GM12891 (cell line): ENCODE results near the gene ACTA2.

Experiments
- POLR2A ChIP-seq: IDR thresholded peaks from 2 replicates; pipeline ENCODE4 v1.6.1; 2011; ENCODE audit warnings: low read depth, low read length, control low read depth
- POLR2AphosphoS5 ChIP-seq: IDR thresholded peaks from 2 replicates; pipeline ENCODE4 v1.6.1; 2011; ENCODE audit warnings: low read depth, low read length, control low read depth
- TAF1 ChIP-seq: IDR thresholded peaks from 2 replicates; pipeline ENCODE4 v1.6.1; 2011; ENCODE audit warnings: low read depth, low read length, control low read depth

DNA sequence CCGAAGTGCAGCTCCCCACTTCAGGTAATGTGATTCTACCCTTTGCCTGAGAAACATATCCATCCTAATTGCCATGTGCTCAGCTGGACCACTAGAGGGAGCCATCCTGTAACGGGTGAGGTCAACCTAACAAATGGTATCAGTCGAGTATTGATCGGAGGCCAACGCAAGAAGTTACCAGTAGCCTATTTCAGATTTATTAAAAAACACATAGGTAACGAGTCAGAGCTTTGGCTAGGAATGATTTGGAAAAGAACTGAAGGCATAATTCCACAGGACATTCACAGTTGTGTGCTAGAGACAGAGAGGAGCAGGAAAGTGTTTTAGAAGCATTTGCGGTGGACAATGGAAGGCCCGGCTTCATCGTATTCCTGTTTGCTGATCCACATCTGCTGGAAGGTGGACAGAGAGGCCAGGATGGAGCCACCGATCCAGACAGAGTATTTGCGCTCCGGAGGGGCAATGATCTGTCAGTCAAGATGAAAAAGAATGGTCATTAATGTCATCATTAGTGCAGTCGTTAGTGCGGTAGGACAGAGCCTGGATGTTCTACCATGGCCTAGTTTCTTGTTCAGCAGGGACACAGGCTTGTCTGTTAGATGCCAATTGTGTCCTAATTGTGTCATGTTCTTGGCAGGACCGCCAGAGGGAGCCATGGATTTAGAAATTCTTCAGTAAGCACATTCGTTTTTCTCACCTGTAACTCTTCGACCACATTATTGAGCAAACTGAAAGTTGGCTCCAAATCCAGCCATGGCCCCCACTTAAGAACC lies 17.5 kb downstream of the ACTA2 start:
- TF ChIP-seq POLR2AphosphoS5 (no peak), POLR2A (no peak), TAF1 (no peak)
